HG03432 (cell line): Measurements from ENCODE around the gene STRBP.
"Not testable (repeated sequence)": the region's sequence is repeated elsewhere in the genome, so short reads cannot be mapped to it uniquely, and the experiment has no call there.

Experiments used
- ATAC-seq: cut with Tn5 transposase; IDR thresholded peaks from one replicate; pipeline ENCODE4 v1.9.1; 2021; ENCODE audit warnings: mild to moderate bottlenecking, moderate library complexity; ENCODE audit not compliant: unreplicated experiment

STRBP gene

GRCh38 chr9:123251324-123251723 is 17.1 kb downstream of the STRBP start:
- ATAC-seq = no peak

GRCh38 chr9:123250504-123250903 is 17.9 kb downstream of the STRBP start:
- ATAC-seq = no peak

GRCh38 chr9:123249162-123249561 is 19.2 kb downstream of the STRBP start:
- ATAC-seq = not testable (repeated sequence)

GRCh38 chr9:123248630-123249029 is 19.8 kb downstream of the STRBP start:
- no peak for ATAC-seq

DNA sequence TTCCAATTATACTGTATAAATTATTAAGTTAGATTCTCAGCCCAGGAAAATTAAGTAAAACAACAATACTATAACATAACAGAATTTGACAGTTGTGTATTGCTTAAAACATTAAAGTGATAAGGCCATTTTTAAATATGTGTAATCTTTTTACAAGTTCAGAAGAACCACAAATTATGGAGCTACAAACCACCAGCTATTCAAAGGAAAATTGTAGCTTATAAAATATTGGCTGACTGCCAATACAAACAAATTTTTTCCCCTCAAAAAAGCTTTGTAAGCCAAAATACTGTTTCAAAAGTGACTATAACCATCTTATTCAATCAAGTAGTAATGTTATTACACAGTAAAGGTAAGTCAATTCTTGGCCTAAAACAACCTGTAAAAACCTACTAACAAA is 21.9 kb downstream of the STRBP start:
- ATAC-seq = no peak

DNA sequence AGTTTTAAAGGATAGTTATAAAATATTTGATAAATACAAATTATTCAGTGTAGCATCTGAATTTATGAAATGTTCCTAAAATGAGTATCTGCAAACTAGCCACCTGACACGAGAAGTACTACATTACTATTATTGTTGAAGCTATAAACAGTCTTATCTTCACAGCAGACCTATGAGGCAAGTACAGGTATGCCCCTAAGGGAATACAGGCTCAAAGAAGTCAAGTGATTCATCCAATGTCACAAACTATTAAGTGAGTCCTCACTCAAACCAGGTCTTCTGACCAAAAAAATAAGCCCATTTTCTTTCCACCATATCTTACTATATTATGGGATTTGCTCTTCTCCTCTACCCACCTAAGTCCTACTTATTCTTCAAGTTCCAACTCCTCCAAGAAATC is 28.7 kb downstream of the STRBP start:
- no peak for ATAC-seq

DNA sequence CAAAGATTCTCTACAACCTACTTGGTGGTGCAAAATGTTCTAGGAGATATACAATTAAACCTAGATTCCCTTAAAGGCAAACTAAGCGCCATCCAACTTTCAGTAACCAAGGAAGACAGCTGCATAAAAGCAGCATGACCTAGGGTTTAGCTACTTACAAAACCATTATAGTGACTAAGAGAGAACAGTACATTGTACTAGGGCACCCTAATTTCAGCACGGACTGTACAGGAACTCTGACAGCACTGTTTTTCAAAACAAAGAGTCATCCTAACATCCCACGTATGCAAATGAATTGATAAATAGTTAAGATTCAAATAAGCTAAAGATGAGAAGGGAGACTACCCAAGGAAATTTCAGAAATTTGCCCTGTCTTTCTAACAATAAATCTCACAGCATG is 30.0 kb downstream of the STRBP start:
- ATAC-seq = peak; percentile 52

GRCh38 chr9:123237220-123237619 is 31.2 kb downstream of the STRBP start:
- no peak for ATAC-seq

- ATAC-seq = no peak
These were observed 32.9 kb downstream of the STRBP start for GRCh38 chr9:123235448-123235847.

DNA sequence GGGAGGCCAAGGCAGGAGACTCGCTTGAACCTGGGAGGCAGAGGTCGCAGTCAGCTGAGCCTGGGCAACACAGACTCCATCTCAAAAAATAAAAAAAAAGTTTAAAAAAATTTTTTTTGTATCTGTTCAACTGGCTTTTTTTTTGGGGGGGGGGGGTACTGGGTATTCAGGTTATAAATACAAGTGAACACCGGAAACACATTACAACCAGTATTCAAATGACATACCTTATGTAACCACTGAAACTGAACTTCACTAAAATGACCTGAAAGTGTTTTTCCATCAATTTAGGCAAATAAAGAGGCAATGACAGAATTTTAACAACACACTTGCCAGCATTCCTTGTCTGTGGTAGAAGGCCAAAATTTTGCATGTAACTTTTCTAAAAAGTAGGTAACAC is 33.5 kb downstream of the STRBP start:
- ATAC-seq = peak; percentile 62

- no peak for ATAC-seq
These were observed 36.1 kb downstream of the STRBP start for GRCh38 chr9:123232332-123232731.

GRCh38 chr9:123231421-123231820 is 37.0 kb downstream of the STRBP start:
- no peak for ATAC-seq

- no peak for ATAC-seq
These were observed 39.4 kb downstream of the STRBP start for GRCh38 chr9:123228967-123229366.

- no peak for ATAC-seq
These were observed 42.4 kb downstream of the STRBP start for GRCh38 chr9:123225995-123226394.

GRCh38 chr9:123225374-123225813 is 43.0 kb downstream of the STRBP start:
- ATAC-seq = peak; percentile 95

- no peak for ATAC-seq
These were observed 48.3 kb downstream of the STRBP start for GRCh38 chr9:123220127-123220526.

DNA sequence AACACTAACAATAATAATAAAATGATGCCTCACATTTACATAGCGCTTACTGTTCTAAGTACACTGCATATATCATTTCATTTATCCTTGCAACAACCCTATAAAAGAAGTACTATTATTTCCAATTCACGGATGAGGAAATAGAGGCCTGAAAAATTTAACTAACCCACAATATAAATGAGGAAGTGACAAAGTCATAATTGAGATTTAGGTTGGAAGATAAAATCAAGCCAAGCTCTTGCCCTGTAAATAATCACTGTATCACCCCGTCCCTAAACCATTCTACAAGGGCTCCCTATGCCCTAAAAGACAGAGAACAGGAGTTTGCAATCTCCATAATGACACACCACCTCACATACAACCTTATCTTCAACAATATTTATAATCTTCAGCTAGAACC is 49.6 kb downstream of the STRBP start:
- no peak for ATAC-seq

DNA sequence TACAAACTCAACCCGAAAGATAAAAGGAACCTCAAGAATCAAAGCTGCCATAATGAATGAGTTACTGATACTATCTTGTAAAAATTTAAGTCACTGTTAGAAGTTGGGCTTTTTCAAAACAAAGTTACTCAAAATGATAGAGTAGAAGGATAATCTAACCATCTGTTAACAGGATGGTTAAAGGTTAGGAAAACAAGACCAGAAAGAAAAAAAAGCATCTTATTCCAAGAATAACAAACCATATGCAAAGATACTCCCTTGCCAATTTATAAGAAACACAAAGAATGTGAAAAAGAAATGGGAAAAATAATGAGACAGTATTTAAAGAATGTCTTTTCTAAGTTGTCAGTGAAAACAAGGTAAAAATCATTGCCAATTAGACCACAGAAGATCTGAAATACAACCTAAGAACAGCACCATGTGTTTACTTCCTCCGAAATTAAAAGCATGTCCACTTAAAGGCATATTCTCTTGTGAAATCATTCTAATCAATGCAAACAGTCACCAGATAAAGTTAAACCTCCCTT is 51.2 kb downstream of the STRBP start:
- no peak for ATAC-seq

GRCh38 chr9:123216251-123216797 is 52.1 kb downstream of the STRBP start:
- ATAC-seq = no peak

GRCh38 chr9:123211081-123211480 is 57.3 kb downstream of the STRBP start:
- ATAC-seq = no peak

- ATAC-seq = no peak
These were observed 59.7 kb downstream of the STRBP start for GRCh38 chr9:123208626-123209174.

DNA sequence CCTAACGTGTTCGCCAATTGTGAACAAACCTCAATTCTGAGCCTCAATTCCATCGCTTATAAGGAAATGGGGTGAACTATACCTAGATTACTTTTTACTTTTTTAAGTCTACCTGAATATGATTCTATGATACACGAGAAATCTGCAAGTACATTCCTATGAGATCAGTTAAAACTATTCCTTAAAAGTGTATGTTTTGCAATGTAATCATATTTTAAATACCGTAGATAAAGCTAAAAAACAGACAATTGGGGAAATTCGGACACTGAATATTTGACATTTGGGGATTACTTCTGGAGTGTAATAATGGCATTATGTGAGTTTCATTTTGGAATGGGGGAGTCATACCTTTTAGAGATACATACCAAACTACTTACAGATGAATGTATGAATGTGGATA is 62.3 kb downstream of the STRBP start:
- ATAC-seq = no peak

GRCh38 chr9:123201083-123201482 is 67.3 kb downstream of the STRBP start:
- ATAC-seq = no peak
